Upper lobe of right lung (tissue), 1 donor: ENCODE results near the gene CYBA. TPM values are rescaled to one million over a fixed set of nuclear protein-coding genes. Genes with fewer than 3 reads are reported as not detected.

Experiments used
- ATAC-seq: fragments of 200-7000 bp; cut with Tn5 transposase; one replicate; pipeline ENCODE4 v1.9.1; 2020; ENCODE audit warnings: mild to moderate bottlenecking, moderate library complexity
- DNase-seq: peaks from one replicate; pipeline ENCODE4 v3.0.0-alpha.2; 2020
- H3K27ac ChIP-seq: fragments of 200-600 bp; one replicate; pipeline ENCODE4 v1.8.0; 2022
- H3K27me3 ChIP-seq: fragments of 200-600 bp; one replicate; pipeline ENCODE4 v1.8.0; 2022; ENCODE audit warnings: mild to moderate bottlenecking
- H3K36me3 ChIP-seq: fragments of 200-600 bp; one replicate; pipeline ENCODE4 v1.8.0; 2022
- H3K4me1 ChIP-seq: fragments of 200-600 bp; one replicate; pipeline ENCODE4 v1.8.0; 2022
- H3K4me3 ChIP-seq: fragments of 200-600 bp; one replicate; pipeline ENCODE4 v1.8.0; 2022; ENCODE audit warnings: mild to moderate bottlenecking
- H3K9me3 ChIP-seq: fragments of 200-600 bp; one replicate; pipeline ENCODE4 v1.8.0; 2022
- CTCF ChIP-seq: fragments of 200-600 bp; IDR thresholded peaks from one replicate; pipeline ENCODE4 v1.8.0; 2022; ENCODE audit warnings: antibody characterized with exemption
- intact Hi-C: fragments of 100-400 bp; cut with DNase I; formaldehyde crosslinking; loops from one replicate; pipeline ENCODE4 v1.11.0; 2022
- total RNA-seq: library from RNA; stranded (reverse); fragmentation: NEBNext Ultra II Directional; extraction: Animal tissue kit (Norgen Biotek cat#: 25700); gene quantifications from one replicate; pipeline ENCODE4 v1.2.1, GENCODE V29; 2021
- donor health status: DM: no; HTN: yes; CAD: no; lungs with severe emphysema.

The CYBA gene
- total RNA-seq, 1 donor from 2014 or later, result 257 TPM

GRCh38 chr16:88688013-88688778 lies 37.3 kb upstream of the CYBA start:
- peaks cover 26% of the 10 kb centered on the region for H3K4me1 ChIP-seq
- ATAC-seq (no peak), DNase-seq (no peak)
- no peak overlapping the region for H3K27ac ChIP-seq
- intact Hi-C loops, result no loop called here
- no peak for TF ChIP-seq CTCF
- H3K36me3 ChIP-seq, result no peaks in the 10 kb centered on the region
- no peaks in the 10 kb centered on the region for H3K9me3 ChIP-seq
- no peak overlapping the region for H3K4me3 ChIP-seq
- H3K27me3 ChIP-seq, result peaks cover 12% of the 10 kb centered on the region

- ATAC-seq (no peak), DNase-seq (no peak)
- Histone ChIP-seq H3K27ac (no peak overlapping the region), H3K36me3 (no peaks in the 10 kb centered on the region), H3K4me3 (no peak overlapping the region), H3K27me3 (peaks cover 12% of the 10 kb centered on the region), H3K9me3 (no peaks in the 10 kb centered on the region), H3K4me1 (peaks cover 26% of the 10 kb centered on the region)
- TF ChIP-seq CTCF, result no peak
- intact Hi-C loops, result no loop called here
Observed at GRCh38 chr16:88687676-88688012, 36.8 kb upstream of the CYBA start.

- Histone ChIP-seq H3K9me3 (no peaks in the 10 kb centered on the region), H3K4me1 (peaks cover 23% of the 10 kb centered on the region), H3K4me3 (no peak overlapping the region), H3K27ac (no peak overlapping the region), H3K27me3 (peaks cover 12% of the 10 kb centered on the region), H3K36me3 (no peaks in the 10 kb centered on the region)
- no peak for TF ChIP-seq CTCF
- ATAC-seq (no peak), DNase-seq (no peak)
- intact Hi-C loops, result no loop called here
Observed at GRCh38 chr16:88687254-88687576, 36.4 kb upstream of the CYBA start.

GRCh38 chr16:88686439-88687253 lies 35.8 kb upstream of the CYBA start, which contains the start of gene SNAI3:
Gene SNAI3 (minus strand): TSS chr16:88686507. CDS start chr16:88686406, 101 bp downstream.
- H3K4me3 ChIP-seq, result peak within 1 kb of the TSS; percentile 60
- H3K27ac ChIP-seq, result peak within 1 kb of the TSS; percentile 11

GRCh38 chr16:88686062-88686438 lies 35.2 kb upstream of the CYBA start:
- peak; percentile 59 for ATAC-seq
- Histone ChIP-seq H3K4me3 (peak overlapping the region; percentile 60), H3K9me3 (no peaks in the 10 kb centered on the region), H3K36me3 (no peaks in the 10 kb centered on the region), H3K27me3 (peaks cover 13% of the 10 kb centered on the region), H3K27ac (peak overlapping the region; percentile 11), H3K4me1 (peaks cover 29% of the 10 kb centered on the region)
- peak; percentile 83 for DNase-seq
- intact Hi-C loops, result no loop called here
- TF ChIP-seq CTCF, result no peak

More at GRCh38 chr16:88686439-88687253, 35.8 kb upstream of the CYBA start, which contains the start of gene SNAI3:
- no peak for TF ChIP-seq CTCF
- peak; percentile 94 for ATAC-seq
- H3K27me3 ChIP-seq, result peaks cover 17% of the 10 kb centered on the region
- H3K4me1 ChIP-seq, result peaks cover 23% of the 10 kb centered on the region
- intact Hi-C loops, result no loop called here
- peak; percentile 96 for DNase-seq
- H3K36me3 ChIP-seq, result no peaks in the 10 kb centered on the region
- H3K9me3 ChIP-seq, result no peaks in the 10 kb centered on the region
